CD1c-positive myeloid dendritic cell (primary cell): ENCODE data around the gene MARK3.

Source experiments
- DNase-seq: peaks from one replicate; pipeline ENCODE4 v3.0.0-alpha.2; 2016; ENCODE audit errors: extremely low spot score

The MARK3 gene

DNA sequence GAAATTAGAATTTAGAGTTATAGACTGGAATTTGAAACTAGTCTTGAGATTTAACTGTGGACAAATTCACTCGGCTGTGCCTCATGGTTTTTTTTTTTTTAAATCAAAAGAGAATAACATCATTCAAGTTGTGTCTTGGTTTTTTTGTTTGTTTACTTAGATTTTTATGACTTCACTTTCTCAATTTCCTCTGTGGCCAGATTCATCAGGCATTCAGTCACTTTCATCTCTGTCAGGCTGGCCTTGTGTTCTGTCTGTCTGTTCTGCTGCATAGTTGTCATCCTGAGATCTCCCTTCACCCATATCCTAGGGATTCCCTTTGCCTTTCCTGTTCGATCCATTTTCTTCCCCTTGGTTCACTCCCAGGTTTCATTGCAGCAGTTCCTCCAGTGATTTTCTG lies 10.0 kb downstream of the MARK3 start:
- no peak for DNase-seq

DNA sequence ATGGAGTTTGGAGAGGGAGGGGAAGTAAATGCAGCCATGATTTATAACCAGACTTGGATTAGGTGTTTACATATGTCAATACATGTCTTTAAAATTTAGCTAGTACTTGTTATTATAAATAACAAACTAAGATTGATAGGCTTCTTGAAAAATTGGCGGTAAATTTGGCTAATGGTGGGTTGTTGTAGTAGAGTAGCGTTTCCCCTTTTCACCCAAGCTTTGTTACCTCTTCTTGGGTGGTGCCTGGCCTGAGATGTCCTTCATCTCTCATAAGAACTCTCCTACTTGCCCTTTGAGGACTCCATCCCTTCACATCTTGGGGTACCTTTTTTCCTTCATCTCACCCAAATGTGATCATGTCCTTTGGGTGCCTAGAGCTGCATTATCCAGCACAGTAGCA lies 11.2 kb downstream of the MARK3 start:
- DNase-seq, result no peak

DNA sequence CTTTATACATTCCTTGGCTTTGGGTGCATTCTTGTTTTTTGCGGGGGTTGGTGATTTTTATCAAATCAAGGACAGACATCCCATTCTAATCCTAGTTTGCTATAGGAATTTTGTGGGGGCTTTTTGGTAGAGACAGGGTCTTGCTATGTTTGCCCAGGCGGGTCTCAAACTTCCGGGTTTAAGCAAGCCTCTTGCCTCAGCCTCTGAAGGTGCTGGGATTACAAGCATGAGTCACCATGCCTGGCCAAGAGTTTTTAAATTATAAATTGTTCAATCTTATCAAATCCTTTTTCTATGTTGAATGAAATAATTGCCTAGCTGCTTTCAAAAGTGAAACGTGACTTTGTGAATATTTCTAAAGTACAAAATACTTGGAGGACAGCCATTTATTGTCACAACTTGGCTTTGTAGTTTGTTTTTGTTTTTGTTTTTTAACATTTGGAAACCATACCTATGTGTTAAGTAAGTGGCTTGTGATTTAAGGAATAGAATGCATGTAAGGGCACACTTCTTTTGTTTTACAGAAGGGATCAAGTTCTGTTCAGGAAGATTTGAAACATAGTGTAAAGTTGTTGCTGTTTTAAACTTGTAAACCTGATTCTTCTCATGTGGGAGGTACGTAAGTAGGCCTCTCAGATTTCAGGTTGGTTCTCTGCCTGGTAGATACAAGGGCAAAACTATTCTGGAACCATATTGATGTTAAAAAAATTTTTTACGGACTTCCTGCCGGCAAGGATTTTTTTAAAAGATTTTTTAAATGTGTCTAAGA lies 13.4 kb downstream of the MARK3 start:
- DNase-seq, result no peak

DNA sequence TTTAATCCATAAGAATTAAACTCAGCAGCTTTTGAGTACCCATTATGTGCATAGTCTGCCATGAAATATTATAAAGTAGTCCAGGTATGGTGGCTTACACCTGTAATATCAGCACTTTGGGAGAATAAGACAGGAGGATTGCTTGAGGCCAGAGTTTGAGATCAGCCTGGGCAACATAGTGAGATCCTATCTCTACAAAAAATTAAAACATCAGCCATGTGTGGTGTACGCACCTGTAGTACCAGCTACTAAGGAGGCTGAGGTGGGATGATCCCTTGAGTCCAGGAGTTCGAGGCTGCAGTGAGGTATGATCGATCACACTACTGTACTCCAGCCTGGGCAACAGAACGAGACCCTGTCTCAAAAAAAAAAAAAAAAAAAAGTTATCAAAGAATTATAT lies 15.3 kb downstream of the MARK3 start:
- no peak for DNase-seq

DNA sequence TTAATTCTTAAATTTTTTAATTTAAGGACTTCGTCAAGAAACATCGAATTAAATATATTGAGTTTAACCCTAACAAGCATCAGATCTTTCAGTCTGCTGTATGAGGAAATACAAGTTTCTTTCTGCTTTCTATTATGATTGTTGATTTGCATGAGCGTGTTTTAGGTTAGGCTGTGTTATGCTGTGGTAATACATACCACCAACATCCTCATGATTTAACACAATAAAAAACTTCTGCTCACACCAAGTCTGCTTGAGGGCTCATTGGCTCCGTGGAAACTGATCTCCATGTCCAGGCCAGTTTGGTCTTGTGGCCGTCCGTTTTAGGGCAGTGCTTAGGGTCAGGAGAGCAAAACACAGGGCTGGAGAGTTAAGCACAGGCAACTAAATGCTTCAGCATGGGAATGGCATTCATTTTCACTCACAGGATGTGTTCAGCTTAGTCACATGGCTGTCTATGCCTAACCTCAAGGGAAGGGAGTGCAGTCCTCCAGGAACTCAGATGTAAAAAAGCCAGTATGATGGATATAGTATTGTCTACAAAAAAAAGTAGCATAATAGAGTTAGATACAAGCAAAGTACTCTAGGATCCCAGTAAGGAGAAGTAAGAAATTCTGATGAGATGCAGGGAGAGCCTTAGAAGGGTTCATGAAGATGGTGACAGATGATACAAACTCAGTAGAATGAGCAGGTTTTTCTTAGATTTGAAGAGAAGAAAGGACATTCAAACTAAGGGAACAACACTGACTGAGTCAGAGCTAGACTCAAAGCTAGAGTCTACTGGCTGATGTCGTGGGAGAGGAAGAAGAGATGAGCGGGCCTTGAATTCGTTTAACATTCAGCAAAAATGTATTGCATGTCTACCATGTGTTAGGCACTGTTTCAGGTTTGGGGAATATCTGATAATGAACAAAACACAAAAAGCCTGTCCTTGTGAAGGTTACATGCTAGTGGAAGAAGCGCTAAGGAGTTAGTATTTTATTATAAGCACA lies 16.3 kb downstream of the MARK3 start:
- DNase-seq, result no peak

DNA sequence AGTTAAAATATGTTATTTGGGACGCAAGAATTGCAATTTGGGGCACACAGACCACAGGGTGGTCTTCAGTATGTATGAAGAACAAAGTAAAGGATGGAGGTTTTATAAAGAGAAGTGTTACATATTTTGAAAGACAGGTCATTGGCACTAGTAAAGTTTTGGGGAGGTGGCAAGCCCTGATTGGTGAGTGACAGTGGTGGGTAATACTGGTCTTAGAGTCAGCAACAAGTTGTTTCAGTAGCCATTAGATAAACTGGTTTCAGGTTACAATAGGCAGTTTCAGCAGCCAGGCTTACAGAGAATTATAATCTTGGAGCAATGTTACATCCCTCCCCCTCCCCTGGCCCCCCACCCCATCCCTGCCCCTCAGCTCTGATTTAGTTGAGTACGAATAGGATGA lies 17.5 kb downstream of the MARK3 start:
- DNase-seq, result no peak

DNA sequence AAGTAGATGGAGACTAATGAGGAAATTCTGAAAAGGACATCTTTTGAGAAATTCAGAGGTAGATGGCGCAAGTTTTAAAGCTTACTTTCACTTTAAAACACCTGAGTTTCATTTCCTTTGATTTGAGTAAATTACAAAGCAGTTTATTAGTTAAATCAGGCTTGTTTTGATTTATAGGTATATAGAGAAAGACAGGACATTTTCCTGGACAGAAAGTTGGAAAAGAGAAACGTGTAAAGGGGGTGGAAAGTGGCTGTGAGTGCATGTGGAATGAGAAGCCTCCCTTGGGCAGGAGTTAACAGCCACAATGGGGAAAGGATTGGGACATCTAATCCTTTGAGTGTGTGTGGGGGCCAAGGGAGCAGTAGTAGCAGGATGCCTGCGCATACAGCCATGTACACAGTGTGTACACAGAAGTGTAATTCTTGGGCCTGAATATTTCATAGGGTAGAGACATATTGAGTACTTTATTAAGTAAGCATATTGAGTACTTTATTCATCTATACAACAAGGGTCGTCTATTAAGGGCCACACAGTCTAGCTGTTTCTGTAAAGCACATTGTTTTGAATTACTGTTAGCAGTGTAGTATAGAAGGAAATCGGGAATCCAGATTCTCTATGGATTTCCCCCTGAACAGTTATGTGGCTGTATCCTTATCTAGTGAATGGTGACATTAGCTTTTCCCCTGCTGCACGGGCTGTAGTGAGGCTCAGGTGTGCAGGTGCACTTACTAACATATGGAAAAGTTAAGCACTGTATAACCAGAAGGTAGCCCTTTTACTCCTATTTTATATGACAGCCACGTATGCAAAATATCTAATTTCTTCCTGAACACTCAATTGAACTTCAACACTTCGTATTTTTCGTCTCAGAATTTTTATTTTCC lies 19.1 kb downstream of the MARK3 start:
- no peak for DNase-seq

DNA sequence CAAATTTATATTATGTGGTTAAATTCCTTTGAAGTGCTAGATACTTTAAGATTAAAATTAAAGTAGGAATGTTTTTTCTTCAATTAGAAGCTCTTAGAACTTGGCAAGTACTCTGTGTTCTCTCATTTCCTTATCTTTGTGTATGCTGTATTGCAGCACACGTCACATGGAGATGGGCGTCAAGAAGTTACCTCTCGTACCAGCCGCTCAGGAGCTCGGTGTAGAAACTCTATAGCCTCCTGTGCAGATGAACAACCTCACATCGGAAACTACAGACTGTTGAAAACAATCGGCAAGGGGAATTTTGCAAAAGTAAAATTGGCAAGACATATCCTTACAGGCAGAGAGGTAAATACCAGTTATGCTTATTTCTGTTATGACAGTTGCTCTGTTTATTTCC lies 19.7 kb downstream of the MARK3 start:
- DNase-seq, result no peak

DNA sequence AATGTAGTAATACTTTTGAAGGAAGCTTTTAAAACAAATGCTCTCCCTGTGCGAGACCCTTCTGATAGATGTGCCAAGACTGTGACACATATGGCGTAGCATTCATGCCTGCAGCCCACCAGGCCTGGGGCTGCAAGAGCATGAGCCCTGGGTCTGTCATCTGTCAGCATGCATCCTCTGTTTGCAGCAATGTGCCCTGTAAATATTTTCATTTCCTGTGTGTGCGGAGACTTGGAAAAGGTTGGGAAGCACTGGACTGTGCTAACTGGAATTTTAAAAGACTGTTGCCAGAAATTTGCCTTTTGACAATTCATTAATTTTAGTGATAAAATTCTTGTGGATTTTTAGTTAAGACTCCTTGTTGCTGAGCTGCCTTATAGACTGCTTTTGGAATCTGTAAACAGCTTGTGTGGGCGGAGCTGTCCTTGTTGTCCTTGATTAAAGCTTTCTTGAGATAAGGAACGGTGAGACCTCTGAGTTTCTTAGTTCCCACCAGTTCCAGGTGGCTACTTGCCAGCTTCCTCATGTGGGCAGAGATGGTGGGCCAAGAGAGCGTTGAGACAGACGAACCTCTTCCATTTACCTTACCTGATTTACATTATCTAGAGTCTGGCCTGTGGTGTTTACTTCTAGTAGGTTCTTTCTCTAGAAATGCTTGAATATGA lies 23.4 kb downstream of the MARK3 start:
- peak; percentile 15 for DNase-seq

DNA sequence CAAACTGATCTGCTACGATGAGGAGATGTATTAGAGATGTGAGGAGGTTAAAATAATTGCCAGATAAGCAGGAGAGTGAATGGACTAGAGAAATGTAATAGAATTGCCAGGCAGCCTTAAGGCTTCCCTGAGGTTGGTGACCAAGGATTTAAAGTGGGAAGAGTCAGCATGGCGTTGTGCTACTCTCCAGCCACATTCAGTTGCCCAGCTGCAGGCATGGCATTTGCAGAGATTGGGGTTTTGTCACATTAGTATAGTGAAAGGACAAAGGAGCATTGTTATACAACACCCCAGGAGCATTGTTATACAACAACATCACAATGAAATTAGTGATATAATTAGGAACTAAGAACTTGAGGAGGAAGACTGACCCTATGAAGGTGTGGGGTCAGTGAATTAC lies 31.7 kb downstream of the MARK3 start:
- DNase-seq, result peak; percentile 28

DNA sequence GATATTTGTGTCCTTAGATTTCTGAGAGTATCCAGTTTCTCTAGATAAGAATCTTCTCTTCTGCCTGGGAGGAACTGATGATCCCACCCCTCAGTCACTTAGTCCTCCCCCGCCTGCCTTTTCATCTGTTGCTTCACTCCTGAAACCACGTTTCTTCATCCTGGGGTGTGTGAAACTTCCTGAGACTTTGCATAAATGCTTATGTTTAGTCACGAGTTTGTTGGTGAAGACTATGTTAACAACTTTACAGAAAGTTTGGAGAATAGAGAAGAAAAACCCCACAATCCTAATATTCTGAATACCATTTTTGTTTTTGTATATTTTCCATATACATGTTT lies 33.2 kb downstream of the MARK3 start:
- peak; percentile 93 for DNase-seq

DNA sequence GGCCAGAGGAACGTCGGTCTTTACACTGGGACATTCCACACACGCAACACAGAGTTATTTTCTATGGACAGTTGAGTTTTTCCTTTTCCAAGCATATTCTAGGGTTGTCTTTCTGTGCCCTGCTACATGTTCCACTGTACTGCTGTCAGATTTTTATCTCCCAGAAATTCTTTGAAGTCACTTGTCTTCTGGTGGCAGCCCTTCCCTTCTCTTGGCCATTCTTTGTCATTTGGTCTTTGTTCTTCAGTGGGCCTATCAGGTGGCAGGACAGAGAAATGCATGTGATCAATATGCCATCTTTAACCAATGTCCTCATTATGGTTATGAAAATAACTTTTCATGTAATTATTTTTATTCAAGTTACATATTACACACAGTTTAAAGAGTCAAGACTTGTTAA lies 36.3 kb downstream of the MARK3 start:
- no peak for DNase-seq

DNA sequence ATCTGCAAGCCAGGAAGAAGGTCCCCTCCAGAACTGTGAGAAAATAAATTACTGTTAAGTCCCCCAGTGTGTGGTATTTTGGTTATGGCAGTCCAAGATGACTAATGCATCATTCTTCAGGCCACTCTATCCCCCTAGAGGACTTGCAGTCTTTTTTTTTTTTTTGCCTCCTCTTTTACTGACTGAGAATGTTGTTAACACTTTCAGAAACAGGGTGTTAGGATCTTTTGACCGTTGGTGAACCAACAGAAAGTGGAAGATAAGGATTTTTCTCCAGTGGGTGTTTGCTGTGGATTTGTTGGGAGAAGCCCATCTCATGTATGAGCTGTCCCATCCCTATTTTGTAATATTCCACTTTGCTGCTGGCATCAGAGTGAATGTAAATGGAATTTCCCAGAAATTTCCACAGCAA lies 37.8 kb downstream of the MARK3 start:
- no peak for DNase-seq

DNA sequence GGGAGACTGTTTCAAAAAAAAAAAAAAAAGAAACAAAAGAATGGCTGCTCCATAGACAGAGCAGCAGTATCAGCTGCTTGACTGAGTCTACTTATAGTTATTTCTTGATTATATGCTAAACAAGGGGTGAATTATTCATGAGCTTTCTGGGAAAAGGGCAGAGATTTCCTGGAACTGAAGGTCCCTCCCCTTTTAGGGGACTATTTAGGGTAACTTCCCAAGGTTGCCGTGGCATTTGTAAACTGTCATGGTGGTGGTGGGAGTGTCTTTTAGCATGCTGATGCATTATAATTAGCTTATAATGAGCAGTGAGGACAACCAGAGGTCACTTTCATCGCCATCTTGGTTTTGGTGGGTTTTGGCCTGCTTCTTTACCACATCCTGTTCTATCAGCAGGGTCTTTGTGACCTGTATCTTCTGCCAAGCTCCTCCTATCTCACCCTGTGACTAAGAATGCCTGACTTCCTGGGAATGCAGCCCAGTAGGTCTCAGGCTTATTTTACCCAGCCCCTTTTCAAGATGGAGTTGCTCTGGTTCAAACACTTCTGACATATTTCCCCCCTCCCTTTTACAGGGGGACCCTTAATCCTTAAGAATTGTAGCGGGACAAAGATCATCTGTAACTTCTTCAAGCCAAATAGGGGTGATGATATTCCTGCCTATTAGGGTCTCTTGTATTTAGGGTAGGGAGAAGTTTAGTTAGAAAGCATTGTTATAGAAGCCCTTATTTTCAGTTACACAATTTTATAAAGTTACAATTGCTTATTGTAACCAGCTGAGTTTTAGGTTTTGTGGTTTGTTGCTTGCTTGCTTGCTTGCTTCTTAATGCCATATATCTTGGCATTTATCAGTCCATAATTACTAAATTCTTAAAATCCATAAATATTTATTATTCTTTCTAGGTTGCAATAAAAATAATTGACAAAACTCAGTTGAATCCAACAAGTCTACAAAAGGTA lies 42.5 kb downstream of the MARK3 start:
- DNase-seq, result peak; percentile 72

DNA sequence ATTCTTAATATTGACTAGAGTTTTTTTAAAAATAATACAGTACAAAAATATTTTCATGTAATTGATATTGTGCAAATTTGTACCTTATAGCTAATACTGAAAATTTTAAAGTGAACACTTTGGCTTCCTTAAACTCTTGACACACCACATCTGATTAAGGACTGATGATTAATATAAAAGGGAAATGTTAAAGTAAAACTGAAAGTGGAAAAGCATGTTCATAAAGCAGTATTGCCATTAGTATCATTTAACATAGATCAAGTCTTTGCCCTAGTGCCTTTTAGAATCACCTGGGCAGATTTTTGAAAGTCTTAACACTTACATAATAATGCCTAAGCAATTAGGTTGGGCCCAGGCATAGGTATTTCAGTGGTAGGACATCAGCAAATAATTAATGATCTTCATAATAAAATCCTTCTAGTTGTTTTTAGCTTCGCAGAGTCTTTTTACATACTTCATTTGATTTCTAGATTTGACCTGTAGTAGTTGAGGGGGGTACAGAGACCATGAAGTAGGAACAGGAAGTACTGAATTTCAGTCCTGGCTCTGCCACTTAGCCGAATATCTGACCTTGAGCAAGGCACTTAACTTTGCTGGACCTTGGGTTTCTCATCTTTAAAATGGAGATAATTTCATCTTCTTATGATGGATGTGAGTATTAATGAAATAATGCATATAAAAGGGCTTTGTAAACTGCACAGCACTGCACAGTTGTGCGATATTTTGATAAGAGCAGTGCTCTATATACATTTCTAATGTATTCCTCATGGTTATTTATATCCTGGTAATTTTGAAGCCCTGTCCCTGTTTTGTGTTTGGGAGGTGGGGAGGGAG lies 43.7 kb downstream of the MARK3 start:
- peak; percentile 51 for DNase-seq

DNA sequence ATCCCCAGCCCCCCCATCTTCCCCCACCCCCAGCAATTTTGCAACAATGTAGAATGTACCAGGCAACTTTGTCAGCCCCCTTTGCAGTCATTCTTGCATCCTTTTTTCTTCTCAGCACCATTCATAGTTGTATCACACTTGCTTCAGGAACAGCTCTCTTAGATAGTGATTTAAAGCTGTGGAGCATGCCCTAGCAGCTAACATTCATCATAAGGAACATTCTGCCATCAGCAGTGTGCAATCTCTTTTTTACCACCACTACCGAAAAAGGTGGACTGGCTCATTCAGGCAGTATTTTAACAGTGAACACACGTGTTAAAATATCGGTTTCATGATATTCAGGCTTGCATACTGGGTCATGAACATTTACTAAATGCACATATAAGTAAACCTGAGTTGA lies 45.1 kb downstream of the MARK3 start:
- no peak for DNase-seq

DNA sequence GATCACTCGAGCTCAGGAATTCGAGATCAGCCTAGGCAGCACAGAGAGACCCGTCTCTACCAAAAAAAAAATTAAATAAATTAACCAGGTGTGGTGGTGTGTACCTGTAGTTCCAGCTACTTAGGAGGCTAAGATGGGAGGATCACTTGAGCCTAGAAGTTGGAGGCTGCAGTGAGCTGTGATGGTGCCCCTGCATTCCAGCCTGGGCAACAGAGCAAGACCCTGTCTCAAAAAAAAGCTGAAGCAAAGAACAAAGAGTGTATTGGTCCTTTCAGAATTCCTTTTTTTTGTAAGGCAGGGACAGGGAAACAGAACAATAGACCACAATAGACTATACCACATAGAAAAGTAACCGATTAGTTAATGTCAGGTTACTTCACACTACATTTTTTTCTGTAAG lies 47.4 kb downstream of the MARK3 start:
- DNase-seq, result no peak

DNA sequence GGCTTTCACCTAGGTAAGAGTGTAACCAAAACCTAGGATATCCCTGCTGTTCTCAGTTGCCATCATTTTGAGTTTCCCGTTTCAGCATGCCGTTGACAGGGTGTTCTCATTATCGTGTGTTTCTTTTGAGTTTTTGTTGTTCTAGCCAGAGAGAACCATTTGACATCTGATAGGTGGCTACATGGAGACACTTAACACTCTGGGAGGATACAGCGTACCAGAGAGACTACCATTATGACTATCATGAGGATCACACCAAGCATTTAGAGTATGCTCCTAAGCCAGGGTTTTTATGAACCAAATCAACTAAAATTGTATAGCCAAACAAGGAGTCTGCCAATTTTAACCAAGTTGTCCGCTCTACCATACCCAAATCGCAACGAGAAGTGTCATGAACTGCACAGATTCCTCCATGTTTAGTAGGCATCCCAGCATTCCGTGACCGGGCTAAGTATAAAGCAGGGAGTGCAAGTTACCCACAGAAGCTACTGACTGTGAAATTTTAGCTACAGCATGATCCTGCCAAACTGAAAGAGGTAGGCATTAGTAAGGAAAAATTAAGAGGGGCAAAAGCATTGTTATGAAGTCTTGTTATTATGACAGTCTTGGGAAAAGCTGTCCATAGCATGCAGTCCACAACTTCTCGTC lies 48.8 kb downstream of the MARK3 start:
- no peak for DNase-seq

DNA sequence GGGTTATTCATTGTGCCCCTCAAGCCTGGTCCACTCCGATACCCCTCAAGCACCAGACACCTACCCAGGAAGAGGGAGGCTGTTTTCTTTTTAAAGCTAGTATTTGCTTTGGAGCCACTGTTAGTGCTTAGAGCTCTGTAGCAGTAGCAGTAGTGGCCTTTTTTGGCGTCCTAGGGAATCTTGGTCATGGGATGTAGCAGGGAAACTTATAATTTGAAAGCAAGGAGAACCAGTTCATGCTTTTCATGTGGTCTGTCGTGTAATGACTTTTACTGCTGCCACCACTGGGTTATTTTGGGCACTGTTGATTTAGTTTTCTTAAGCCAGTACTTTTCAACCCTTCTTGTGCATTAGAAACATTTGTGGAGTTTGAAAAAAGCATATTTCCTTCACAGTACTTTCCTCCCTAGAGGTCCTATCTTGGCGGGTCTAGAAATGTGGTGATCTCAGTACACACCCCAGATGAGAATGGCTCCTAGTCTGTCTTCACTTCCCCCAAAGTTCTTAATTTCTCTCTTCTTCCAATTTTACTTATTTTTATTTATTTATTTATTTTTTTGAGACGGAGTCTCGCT lies 49.7 kb downstream of the MARK3 start:
- DNase-seq, result no peak
